GM23338 (cell line): ENCODE measurements around the gene FNDC3B. TPM values are rescaled to one million over a fixed set of nuclear protein-coding genes. Genes with fewer than 3 reads are reported as not detected.

Experiments used
- ATAC-seq: fragments of 200-7000 bp; cut with Tn5 transposase; 3 replicates; pipeline ENCODE4 v1.9.1; 2020
- DNase-seq: peaks from one replicate; pipeline ENCODE4 v3.0.0-alpha.2; 2015; ENCODE audit warnings: low spot score
- H2AFZ ChIP-seq: fragments of 200-600 bp; sonication (generic); 2 replicates; pipeline ENCODE4 v1.8.0; 2016; ENCODE audit warnings: antibody characterized with exemption, mild to moderate bottlenecking, moderate library complexity
- H3F3A ChIP-seq: fragments of 200-600 bp; sonication (generic); replicated peaks from 2 replicates; pipeline ENCODE4 v1.8.0; 2017; ENCODE audit warnings: antibody characterized with exemption, mixed run types, low read depth
- H3K27ac ChIP-seq: fragments of 200-600 bp; sonication (generic); 2 replicates; pipeline ENCODE4 v1.6.1; 2016; ENCODE audit warnings: low read depth
- H3K27me3 ChIP-seq: fragments of 200-600 bp; sonication (generic); 2 replicates; pipeline ENCODE4 v1.8.0; 2016; ENCODE audit warnings: mild to moderate bottlenecking, mixed run types, moderate library complexity; ENCODE audit not compliant: insufficient read depth
- H3K36me3 ChIP-seq: fragments of 200-600 bp; sonication (generic); 2 replicates; pipeline ENCODE4 v1.8.0; 2016; ENCODE audit warnings: mild to moderate bottlenecking; ENCODE audit not compliant: insufficient read depth
- H3K4me1 ChIP-seq: fragments of 200-600 bp; sonication (generic); 2 replicates; pipeline ENCODE4 v1.8.0; 2016; ENCODE audit warnings: mild to moderate bottlenecking, moderate library complexity; ENCODE audit not compliant: insufficient read depth
- H3K4me2 ChIP-seq: fragments of 200-600 bp; sonication (generic); 2 replicates; pipeline ENCODE4 v1.7.1; 2017; ENCODE audit warnings: mixed run types
- H3K4me3 ChIP-seq: fragments of 200-600 bp; sonication (generic); 2 replicates; pipeline ENCODE4 v1.6.1; 2016; ENCODE audit warnings: mixed run types
- H3K79me2 ChIP-seq: fragments of 200-600 bp; sonication (generic); replicated peaks from 2 replicates; pipeline ENCODE4 v1.8.0; 2017; ENCODE audit warnings: mild to moderate bottlenecking; ENCODE audit not compliant: insufficient read depth
- H3K9me2 ChIP-seq: fragments of 200-600 bp; sonication (generic); 2 replicates; pipeline ENCODE4 v1.8.0; 2017; ENCODE audit not compliant: insufficient read depth
- H4K20me1 ChIP-seq: fragments of 200-600 bp; sonication (generic); replicated peaks from 2 replicates; pipeline ENCODE4 v1.8.0; 2017; ENCODE audit warnings: mild to moderate bottlenecking; ENCODE audit not compliant: insufficient read depth
- H3K27ac Mint-ChIP-seq: 2 replicates; pipeline ENCODE4 v1.8.0; 2020; ENCODE audit warnings: inconsistent platforms, mild to moderate bottlenecking, moderate library complexity, mixed read lengths
- H3K27me3 Mint-ChIP-seq: 3 replicates; pipeline ENCODE4 v1.8.0; 2022; ENCODE audit warnings: low read depth, mild to moderate bottlenecking, moderate library complexity, mixed read lengths, inconsistent platforms; ENCODE audit not compliant: insufficient read depth, poor library complexity
- H3K36me3 Mint-ChIP-seq: 3 replicates; pipeline ENCODE4 v1.8.0; 2021; ENCODE audit warnings: low read depth, mild to moderate bottlenecking, inconsistent platforms, moderate library complexity, mixed read lengths
- H3K4me1 Mint-ChIP-seq: 3 replicates; pipeline ENCODE4 v1.8.0; 2020; ENCODE audit warnings: mild to moderate bottlenecking, inconsistent platforms, mixed read lengths
- H3K4me3 Mint-ChIP-seq: 3 replicates; pipeline ENCODE4 v1.8.0; 2021; ENCODE audit warnings: moderate library complexity, mild to moderate bottlenecking, inconsistent platforms, mixed read lengths
- H3K9me3 Mint-ChIP-seq: 3 replicates; pipeline ENCODE4 v1.8.0; 2020; ENCODE audit warnings: moderate library complexity, mild to moderate bottlenecking, inconsistent platforms, mixed read lengths
- CREB1 ChIP-seq: fragments of 250-450 bp; sonication (Bioruptor Pico); IDR thresholded peaks from 2 replicates; pipeline ENCODE4 v1.5.0; 2020; ENCODE audit warnings: low read depth, mild to moderate bottlenecking, moderate library complexity
- ETS1 ChIP-seq: IDR thresholded peaks from 2 replicates; pipeline ENCODE4 v1.6.1; 2016; ENCODE audit warnings: antibody characterized with exemption
- EZH2 ChIP-seq: fragments of 200-600 bp; sonication (generic); IDR thresholded peaks from one replicate; pipeline ENCODE4 v1.8.0; 2017; ENCODE audit warnings: antibody characterized with exemption, mild to moderate bottlenecking, low read depth; ENCODE audit not compliant: unreplicated experiment
- EZH2phosphoT487 ChIP-seq: fragments of 200-600 bp; sonication (generic); IDR thresholded peaks from one replicate; pipeline ENCODE4 v1.8.1; 2018; ENCODE audit warnings: antibody characterized with exemption; ENCODE audit not compliant: unreplicated experiment
- JUNB ChIP-seq: IDR thresholded peaks from one replicate; pipeline ENCODE4 v1.6.1; 2016; ENCODE audit warnings: antibody characterized with exemption; ENCODE audit not compliant: unreplicated experiment
- NANOG ChIP-seq: IDR thresholded peaks from 2 replicates; pipeline ENCODE4 v1.6.1; 2016; ENCODE audit warnings: antibody characterized with exemption, borderline replicate concordance
- POLR2AphosphoS5 ChIP-seq: IDR thresholded peaks from 2 replicates; pipeline ENCODE4 v1.6.1; 2016; ENCODE audit warnings: antibody characterized with exemption, low read depth
- STAT1 ChIP-seq: IDR thresholded peaks from one replicate; pipeline ENCODE4 v1.6.1; 2016; ENCODE audit warnings: antibody characterized with exemption; ENCODE audit not compliant: unreplicated experiment
- ZNF114 ChIP-seq: fragments of 250-450 bp; sonication (Bioruptor Pico); IDR thresholded peaks from 2 replicates; pipeline ENCODE4 v1.5.0; 2020; ENCODE audit warnings: mild to moderate bottlenecking, moderate library complexity
- ZNF331 ChIP-seq: fragments of 250-450 bp; sonication (Bioruptor Pico); IDR thresholded peaks from 2 replicates; pipeline ENCODE4 v1.5.0; 2020; ENCODE audit warnings: low read depth, mild to moderate bottlenecking, moderate library complexity
- polyA plus RNA-seq: library from polyadenylated mRNA; unstranded; fragments of >200 nt; fragmentation: Nextera tagmentation; extraction: Ambion mirVana; gene quantifications from 2 replicates; pipeline ENCODE4 v1.2.1, GENCODE V29; 2016
- total RNA-seq: library from RNA; depleted of rRNA; stranded (reverse); fragments of >200 nt; shearing (Covaris generic); gene quantifications from 2 replicates; pipeline ENCODE4 v1.2.3, GENCODE V29; 2014
- TF ChIP-seq, protein P1 (sequence below), 2 experiments: fragments of 200-600 bp in 1 of 2; sonication (generic) in 1 of 2; conservative IDR thresholded peaks; 2 replicates each; pipeline versions ENCODE4 v1.5.1 to v1.6.1; 2016 to 2017; ENCODE audit warnings: antibody characterized with exemption in 2 of 2, low read depth in 2 of 2, mild to moderate bottlenecking in 2 of 2, moderate library complexity in 1 of 2
- TF ChIP-seq, protein P2 (sequence below): fragments of 250-450 bp; sonication (Bioruptor Pico); IDR thresholded peaks from 2 replicates; pipeline ENCODE4 v1.5.0; 2020; ENCODE audit warnings: mild to moderate bottlenecking, moderate library complexity
- TF ChIP-seq, protein P3 (sequence below): IDR thresholded peaks from one replicate; pipeline ENCODE4 v1.6.1; 2018; ENCODE audit warnings: antibody characterized with exemption; ENCODE audit not compliant: unreplicated experiment

FNDC3B gene
- total and polyA plus RNA-seq, 2 experiments from 2014 or later: 19.1 to 55.4 TPM

DNA sequence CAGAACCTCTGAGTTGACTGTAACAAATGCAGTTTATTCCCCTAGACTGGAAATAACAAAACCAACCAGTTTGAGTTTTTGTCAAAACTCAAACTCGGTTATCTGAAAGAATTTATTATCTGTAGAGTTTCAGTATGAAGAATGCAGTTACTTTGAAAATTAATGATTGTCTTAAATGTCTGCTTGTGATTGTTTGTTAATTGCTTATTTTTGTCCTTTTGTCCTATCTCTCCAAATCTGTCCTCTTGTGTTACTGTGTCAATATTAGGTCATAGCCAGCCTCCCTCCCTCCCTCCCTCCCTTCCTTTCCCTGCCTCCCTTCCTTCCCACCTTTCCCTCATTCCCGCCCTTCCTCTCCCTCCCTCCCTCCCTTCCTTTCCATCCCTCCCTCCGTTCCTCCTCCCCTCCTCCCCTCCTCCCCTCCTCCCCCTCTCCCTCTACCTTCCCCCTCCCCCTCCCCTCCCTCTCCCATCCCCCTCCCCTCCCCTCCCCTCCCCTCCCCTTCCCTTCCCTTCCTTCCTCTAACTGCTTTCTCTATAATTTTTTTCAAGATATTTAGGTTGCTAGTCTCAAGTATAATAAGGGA, 153.5 kb downstream of the FNDC3B start:
- H3K4me1 ChIP-seq: peaks cover 14% of the 10 kb centered on the region
- H2AFZ ChIP-seq: no peak overlapping the region
- ATAC-seq (no peak), DNase-seq (no peak)
- H3K4me2 ChIP-seq: no peak overlapping the region
- Mint-ChIP-seq H3K36me3 (peaks cover 5% of the 10 kb centered on the region; the same call in 1 of the 3 replicates), H3K27ac (no peak overlapping the region), H3K9me3 (0 out of 3 replicates have a peak, but pooled peaks cover 2% of the 10 kb centered on the region), H3K27me3 (peaks cover 3% of the 10 kb centered on the region), H3K4me3 (no peak overlapping the region), H3K4me1 (peaks cover 29% of the 10 kb centered on the region)
- no peaks in the 10 kb centered on the region for H3F3A ChIP-seq
- H3K9me2 ChIP-seq: no peaks in the 10 kb centered on the region
- no peaks in the 10 kb centered on the region for H3K27me3 ChIP-seq
- H4K20me1 ChIP-seq: no peaks in the 10 kb centered on the region; the same call in 1 of the 2 replicates
- TF ChIP-seq EZH2 (no peak), POLR2AphosphoS5 (no peak), ETS1 (no peak), EZH2phosphoT487 (no peak), ZNF331 (no peak), NANOG (no peak), STAT1 (no peak), ZNF114 (no peak), JUNB (no peak), CREB1 (CRISPR knock-in tag) (no peak)
- TF ChIP-seq, protein P1, sequence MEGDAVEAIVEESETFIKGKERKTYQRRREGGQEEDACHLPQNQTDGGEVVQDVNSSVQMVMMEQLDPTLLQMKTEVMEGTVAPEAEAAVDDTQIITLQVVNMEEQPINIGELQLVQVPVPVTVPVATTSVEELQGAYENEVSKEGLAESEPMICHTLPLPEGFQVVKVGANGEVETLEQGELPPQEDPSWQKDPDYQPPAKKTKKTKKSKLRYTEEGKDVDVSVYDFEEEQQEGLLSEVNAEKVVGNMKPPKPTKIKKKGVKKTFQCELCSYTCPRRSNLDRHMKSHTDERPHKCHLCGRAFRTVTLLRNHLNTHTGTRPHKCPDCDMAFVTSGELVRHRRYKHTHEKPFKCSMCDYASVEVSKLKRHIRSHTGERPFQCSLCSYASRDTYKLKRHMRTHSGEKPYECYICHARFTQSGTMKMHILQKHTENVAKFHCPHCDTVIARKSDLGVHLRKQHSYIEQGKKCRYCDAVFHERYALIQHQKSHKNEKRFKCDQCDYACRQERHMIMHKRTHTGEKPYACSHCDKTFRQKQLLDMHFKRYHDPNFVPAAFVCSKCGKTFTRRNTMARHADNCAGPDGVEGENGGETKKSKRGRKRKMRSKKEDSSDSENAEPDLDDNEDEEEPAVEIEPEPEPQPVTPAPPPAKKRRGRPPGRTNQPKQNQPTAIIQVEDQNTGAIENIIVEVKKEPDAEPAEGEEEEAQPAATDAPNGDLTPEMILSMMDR (conservative IDR thresholded peaks at IDR 0.05; ENCODE audit: low read depth in 2 of 2): no peak
- TF ChIP-seq, protein P2, sequence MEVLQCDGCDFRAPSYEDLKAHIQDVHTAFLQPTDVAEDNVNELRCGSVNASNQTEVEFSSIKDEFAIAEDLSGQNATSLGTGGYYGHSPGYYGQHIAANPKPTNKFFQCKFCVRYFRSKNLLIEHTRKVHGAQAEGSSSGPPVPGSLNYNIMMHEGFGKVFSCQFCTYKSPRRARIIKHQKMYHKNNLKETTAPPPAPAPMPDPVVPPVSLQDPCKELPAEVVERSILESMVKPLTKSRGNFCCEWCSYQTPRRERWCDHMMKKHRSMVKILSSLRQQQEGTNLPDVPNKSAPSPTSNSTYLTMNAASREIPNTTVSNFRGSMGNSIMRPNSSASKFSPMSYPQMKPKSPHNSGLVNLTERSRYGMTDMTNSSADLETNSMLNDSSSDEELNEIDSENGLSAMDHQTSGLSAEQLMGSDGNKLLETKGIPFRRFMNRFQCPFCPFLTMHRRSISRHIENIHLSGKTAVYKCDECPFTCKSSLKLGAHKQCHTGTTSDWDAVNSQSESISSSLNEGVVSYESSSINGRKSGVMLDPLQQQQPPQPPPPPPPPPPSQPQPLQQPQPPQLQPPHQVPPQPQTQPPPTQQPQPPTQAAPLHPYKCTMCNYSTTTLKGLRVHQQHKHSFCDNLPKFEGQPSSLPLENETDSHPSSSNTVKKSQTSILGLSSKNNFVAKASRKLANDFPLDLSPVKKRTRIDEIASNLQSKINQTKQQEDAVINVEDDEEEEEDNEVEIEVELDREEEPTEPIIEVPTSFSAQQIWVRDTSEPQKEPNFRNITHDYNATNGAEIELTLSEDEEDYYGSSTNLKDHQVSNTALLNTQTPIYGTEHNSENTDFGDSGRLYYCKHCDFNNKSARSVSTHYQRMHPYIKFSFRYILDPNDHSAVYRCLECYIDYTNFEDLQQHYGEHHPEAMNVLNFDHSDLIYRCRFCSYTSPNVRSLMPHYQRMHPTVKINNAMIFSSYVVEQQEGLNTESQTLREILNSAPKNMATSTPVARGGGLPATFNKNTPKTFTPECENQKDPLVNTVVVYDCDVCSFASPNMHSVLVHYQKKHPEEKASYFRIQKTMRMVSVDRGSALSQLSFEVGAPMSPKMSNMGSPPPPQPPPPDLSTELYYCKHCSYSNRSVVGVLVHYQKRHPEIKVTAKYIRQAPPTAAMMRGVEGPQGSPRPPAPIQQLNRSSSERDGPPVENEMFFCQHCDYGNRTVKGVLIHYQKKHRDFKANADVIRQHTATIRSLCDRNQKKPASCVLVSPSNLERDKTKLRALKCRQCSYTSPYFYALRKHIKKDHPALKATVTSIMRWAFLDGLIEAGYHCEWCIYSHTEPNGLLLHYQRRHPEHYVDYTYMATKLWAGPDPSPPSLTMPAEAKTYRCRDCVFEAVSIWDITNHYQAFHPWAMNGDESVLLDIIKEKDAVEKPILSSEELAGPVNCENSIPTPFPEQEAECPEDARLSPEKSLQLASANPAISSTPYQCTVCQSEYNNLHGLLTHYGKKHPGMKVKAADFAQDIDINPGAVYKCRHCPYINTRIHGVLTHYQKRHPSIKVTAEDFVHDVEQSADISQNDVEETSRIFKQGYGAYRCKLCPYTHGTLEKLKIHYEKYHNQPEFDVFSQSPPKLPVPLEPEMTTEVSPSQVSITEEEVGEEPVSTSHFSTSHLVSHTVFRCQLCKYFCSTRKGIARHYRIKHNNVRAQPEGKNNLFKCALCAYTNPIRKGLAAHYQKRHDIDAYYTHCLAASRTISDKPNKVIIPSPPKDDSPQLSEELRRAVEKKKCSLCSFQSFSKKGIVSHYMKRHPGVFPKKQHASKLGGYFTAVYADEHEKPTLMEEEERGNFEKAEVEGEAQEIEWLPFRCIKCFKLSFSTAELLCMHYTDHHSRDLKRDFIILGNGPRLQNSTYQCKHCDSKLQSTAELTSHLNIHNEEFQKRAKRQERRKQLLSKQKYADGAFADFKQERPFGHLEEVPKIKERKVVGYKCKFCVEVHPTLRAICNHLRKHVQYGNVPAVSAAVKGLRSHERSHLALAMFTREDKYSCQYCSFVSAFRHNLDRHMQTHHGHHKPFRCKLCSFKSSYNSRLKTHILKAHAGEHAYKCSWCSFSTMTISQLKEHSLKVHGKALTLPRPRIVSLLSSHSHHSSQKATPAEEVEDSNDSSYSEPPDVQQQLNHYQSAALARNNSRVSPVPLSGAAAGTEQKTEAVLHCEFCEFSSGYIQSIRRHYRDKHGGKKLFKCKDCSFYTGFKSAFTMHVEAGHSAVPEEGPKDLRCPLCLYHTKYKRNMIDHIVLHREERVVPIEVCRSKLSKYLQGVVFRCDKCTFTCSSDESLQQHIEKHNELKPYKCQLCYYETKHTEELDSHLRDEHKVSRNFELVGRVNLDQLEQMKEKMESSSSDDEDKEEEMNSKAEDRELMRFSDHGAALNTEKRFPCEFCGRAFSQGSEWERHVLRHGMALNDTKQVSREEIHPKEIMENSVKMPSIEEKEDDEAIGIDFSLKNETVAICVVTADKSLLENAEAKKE (CRISPR knock-in tag): no peak
- TF ChIP-seq, protein P3, sequence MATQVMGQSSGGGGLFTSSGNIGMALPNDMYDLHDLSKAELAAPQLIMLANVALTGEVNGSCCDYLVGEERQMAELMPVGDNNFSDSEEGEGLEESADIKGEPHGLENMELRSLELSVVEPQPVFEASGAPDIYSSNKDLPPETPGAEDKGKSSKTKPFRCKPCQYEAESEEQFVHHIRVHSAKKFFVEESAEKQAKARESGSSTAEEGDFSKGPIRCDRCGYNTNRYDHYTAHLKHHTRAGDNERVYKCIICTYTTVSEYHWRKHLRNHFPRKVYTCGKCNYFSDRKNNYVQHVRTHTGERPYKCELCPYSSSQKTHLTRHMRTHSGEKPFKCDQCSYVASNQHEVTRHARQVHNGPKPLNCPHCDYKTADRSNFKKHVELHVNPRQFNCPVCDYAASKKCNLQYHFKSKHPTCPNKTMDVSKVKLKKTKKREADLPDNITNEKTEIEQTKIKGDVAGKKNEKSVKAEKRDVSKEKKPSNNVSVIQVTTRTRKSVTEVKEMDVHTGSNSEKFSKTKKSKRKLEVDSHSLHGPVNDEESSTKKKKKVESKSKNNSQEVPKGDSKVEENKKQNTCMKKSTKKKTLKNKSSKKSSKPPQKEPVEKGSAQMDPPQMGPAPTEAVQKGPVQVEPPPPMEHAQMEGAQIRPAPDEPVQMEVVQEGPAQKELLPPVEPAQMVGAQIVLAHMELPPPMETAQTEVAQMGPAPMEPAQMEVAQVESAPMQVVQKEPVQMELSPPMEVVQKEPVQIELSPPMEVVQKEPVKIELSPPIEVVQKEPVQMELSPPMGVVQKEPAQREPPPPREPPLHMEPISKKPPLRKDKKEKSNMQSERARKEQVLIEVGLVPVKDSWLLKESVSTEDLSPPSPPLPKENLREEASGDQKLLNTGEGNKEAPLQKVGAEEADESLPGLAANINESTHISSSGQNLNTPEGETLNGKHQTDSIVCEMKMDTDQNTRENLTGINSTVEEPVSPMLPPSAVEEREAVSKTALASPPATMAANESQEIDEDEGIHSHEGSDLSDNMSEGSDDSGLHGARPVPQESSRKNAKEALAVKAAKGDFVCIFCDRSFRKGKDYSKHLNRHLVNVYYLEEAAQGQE: no peak
- no peaks in the 10 kb centered on the region for H3K36me3 ChIP-seq
- no peak overlapping the region for H3K27ac ChIP-seq
- no peak overlapping the region for H3K4me3 ChIP-seq
- H3K79me2 ChIP-seq: peaks cover 79% of the 10 kb centered on the region
